H1 (cell line): ENCODE measurements around the gene CLASP2. TPM values are rescaled to one million over a fixed set of nuclear protein-coding genes. Genes with fewer than 3 reads are reported as not detected.

Experiments
- EGR1 ChIP-seq: IDR thresholded peaks from 2 replicates; pipeline ENCODE4 v1.6.1; 2011; ENCODE audit warnings: low read depth, low read length, borderline replicate concordance
- HDAC6 ChIP-seq: IDR thresholded peaks from one replicate; pipeline ENCODE4 v1.7.1; 2012; ENCODE audit warnings: low read depth, mild to moderate bottlenecking, inconsistent platforms, low read length, moderate library complexity
- POLR2AphosphoS5 ChIP-seq: IDR thresholded peaks from 2 replicates; pipeline ENCODE4 v1.6.1; 2011; ENCODE audit warnings: low read depth, low read length
- SP2 ChIP-seq: IDR thresholded peaks from 2 replicates; pipeline ENCODE4 v1.6.1; 2012; ENCODE audit warnings: mild to moderate bottlenecking, low read length, inconsistent platforms
- TBP ChIP-seq: IDR thresholded peaks from 2 replicates; pipeline ENCODE4 v1.6.1; 2011; ENCODE audit warnings: low read depth, low read length, improper control_type of control experiment
- ZNF274 ChIP-seq: IDR thresholded peaks from 2 replicates; pipeline ENCODE4 v1.7.0; 2012; ENCODE audit warnings: low read length, borderline replicate concordance; ENCODE audit errors: extremely low read depth
- polyA plus RNA-seq, 7 experiments: library from polyadenylated mRNA; depleted of rRNA in 3 of 7; stranded (reverse) in 5 of 7; unstranded in 2 of 7; fragments of >200 nt in 5 of 7; fragments of 200-250 nt in 2 of 7; gene quantifications; 1 replicate in 5 of 7; 2 replicates in 1 of 7; 4 replicates in 1 of 7; pipeline versions ENCODE4 v1.2.1 to v1.2.3, GENCODE V29; 2011 to 2013; ENCODE audit warnings: missing spikeins in 2 of 7, mixed read lengths in 2 of 7
- total RNA-seq: library from RNA; stranded (reverse); fragmentation: NEBNext Ultra II Directional; extraction: Animal tissue kit (Norgen Biotek cat#: 25700); gene quantifications from 2 replicates; pipeline ENCODE4 v1.2.1, GENCODE V29; 2021

Gene CLASP2
- total and polyA plus RNA-seq, 2 of the 8 experiments (the other 6 are each of a cell fraction or from before 2014, with no cell fraction given), result 21.7 to 58.0 TPM

DNA sequence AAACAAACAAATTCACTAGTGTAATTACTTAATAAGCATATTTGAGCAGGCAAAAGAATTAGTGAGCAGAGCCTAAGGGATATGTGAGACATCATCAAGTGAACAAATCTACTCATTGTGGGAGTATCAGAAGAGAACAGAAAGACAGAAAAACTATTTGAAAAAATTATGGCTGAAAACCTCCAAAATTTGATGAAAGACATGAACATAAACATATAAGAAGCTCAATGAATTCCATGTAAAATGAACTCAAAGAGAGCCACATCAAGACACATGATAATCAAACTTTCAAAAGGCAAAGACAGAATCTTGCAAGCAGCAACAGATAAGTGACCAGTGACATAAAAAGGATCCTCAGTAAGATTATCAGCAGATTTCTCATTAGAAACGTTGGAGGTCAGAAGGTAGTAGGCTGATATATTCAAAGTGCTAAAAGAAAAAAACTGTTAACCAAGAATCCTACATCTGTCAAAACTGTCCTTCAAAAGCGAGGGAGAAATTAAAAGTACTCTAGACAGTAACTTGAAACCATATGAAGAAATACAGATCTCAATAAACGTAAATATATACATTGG, 194.9 kb downstream of the CLASP2 start (continued):
- TF ChIP-seq SP2 (no peak), HDAC6 (no peak), TBP (no peak), POLR2AphosphoS5 (no peak), EGR1 (no peak), ZNF274 (no peak)
